ENCODE measurements around the gene REM1. TPM values are rescaled to one million over a fixed set of nuclear protein-coding genes. Genes with fewer than 3 reads are reported as not detected.
"Not testable (repeated sequence)": the region's sequence is repeated elsewhere in the genome, so short reads cannot be mapped to it uniquely, and the experiment has no call there.

The REM1 gene
- total RNA-seq, 1 donor from 2014 or later = not detected

DNA sequence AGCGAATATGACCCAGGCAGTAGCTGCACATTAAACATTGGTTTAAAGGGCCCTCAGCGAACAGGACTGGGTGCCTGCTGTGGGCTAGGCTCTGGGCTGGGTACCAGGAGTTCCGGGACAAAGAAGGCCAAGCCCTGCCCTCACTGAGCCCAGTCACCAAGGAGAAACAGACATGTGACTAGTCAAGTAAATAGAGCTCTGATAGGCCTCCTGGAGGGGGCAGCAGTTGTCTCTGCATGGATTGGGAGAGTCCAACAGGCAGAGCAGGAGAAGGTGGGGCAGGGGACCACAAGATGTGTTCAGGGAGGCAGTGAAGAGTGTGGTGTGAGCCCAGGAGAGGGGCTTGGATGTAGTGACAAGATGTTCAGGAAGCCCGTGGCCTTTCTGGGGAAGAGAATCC, 42.3 kb downstream of the REM1 start:
- Mint-ChIP-seq H3K4me1 (ENCODE audit: low read depth) (peaks cover 31% of the 10 kb centered on the region), H3K9me3 (ENCODE audit: low read depth) (no peaks in the 10 kb centered on the region), H3K27ac (ENCODE audit: unreplicated experiment) (no peak overlapping the region), H3K27me3 (ENCODE audit: low read depth) (no peaks in the 10 kb centered on the region), H3K4me3 (ENCODE audit: unreplicated experiment) (no peak overlapping the region), H3K36me3 (ENCODE audit: low read depth) (peaks cover 8% of the 10 kb centered on the region)
- DNase-seq (ENCODE audit: low spot score) = no peak
- TF ChIP-seq, protein P1, sequence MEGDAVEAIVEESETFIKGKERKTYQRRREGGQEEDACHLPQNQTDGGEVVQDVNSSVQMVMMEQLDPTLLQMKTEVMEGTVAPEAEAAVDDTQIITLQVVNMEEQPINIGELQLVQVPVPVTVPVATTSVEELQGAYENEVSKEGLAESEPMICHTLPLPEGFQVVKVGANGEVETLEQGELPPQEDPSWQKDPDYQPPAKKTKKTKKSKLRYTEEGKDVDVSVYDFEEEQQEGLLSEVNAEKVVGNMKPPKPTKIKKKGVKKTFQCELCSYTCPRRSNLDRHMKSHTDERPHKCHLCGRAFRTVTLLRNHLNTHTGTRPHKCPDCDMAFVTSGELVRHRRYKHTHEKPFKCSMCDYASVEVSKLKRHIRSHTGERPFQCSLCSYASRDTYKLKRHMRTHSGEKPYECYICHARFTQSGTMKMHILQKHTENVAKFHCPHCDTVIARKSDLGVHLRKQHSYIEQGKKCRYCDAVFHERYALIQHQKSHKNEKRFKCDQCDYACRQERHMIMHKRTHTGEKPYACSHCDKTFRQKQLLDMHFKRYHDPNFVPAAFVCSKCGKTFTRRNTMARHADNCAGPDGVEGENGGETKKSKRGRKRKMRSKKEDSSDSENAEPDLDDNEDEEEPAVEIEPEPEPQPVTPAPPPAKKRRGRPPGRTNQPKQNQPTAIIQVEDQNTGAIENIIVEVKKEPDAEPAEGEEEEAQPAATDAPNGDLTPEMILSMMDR (IDR thresholded peaks at IDR 0.05) = peak; percentile 65

- H3K4me3 Mint-ChIP-seq (ENCODE audit: unreplicated experiment) = not testable (repeated sequence)
- peak overlapping the region; percentile 85 for H3K27ac Mint-ChIP-seq (ENCODE audit: unreplicated experiment)
These were observed 46.2 kb downstream of the REM1 start for GRCh38 chr20:31521267-31521666.

DNA sequence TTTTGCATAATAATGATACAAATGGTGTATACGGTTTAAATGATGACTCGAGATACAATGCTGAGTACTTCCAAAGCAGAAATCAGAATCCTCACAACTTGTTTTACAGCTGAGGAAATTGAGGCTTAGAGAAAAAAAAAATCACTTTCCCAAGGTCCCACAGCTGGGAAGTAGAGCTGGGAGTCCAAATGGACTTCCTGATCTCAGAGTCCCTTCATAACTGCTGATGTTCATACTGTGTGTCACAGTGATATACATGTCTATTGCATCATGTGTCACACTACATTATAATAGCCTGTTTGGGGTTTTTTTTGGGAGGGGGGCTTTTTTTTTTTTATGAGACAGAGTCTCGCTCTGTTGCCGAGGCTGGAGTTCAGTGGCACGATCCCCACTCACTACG, 47.6 kb downstream of the REM1 start:
- Mint-ChIP-seq H3K27ac (ENCODE audit: unreplicated experiment) (peak overlapping the region; percentile 51), H3K9me3 (ENCODE audit: low read depth) (no peaks in the 10 kb centered on the region), H3K4me3 (ENCODE audit: unreplicated experiment) (no peak overlapping the region), H3K27me3 (ENCODE audit: low read depth) (no peaks in the 10 kb centered on the region), H3K36me3 (ENCODE audit: low read depth) (peaks cover 21% of the 10 kb centered on the region), H3K4me1 (ENCODE audit: low read depth) (peaks cover 39% of the 10 kb centered on the region)
- TF ChIP-seq, protein P1 (IDR thresholded peaks at IDR 0.05) = no peak
- DNase-seq (ENCODE audit: low spot score) = no peak

More at GRCh38 chr20:31521267-31521666, 46.2 kb downstream of the REM1 start:
- peaks cover 13% of the 10 kb centered on the region for H3K36me3 Mint-ChIP-seq (ENCODE audit: low read depth)
- H3K4me1 Mint-ChIP-seq (ENCODE audit: low read depth) = peaks cover 39% of the 10 kb centered on the region
- DNase-seq (ENCODE audit: low spot score); H3K9me3 Mint-ChIP-seq (ENCODE audit: low read depth); H3K27me3 Mint-ChIP-seq (ENCODE audit: low read depth): not testable (repeated sequence)

- Mint-ChIP-seq H3K36me3 (ENCODE audit: low read depth) (peaks cover 24% of the 10 kb centered on the region), H3K9me3 (ENCODE audit: low read depth) (no peaks in the 10 kb centered on the region), H3K4me1 (ENCODE audit: low read depth) (peaks cover 39% of the 10 kb centered on the region), H3K27me3 (ENCODE audit: low read depth) (no peaks in the 10 kb centered on the region), H3K27ac (ENCODE audit: unreplicated experiment) (peak overlapping the region; percentile 51), H3K4me3 (ENCODE audit: unreplicated experiment) (no peak overlapping the region)
- TF ChIP-seq, protein P1 (IDR thresholded peaks at IDR 0.05) = no peak
- no peak for DNase-seq (ENCODE audit: low spot score)
These were observed 48.5 kb downstream of the REM1 start for GRCh38 chr20:31523361-31524283.

DNA sequence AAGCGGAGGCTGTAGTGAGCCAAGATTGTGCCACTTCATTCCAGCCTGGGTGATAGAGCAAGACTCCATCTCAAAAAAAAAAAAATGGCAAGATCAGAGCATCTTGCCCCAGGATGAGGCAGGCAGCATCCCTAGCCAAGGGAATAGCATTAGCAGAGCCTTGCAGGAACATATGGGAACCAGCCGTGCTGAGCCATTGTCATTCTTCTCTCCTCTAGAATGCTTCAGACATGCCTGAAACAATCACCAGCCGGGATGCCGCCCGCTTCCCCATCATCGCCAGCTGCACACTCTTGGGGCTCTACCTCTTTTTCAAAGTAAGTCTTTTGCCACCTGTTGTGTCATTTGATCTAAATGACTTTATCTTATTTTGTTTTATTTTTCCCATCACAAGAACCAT, 52.2 kb downstream of the REM1 start:
- DNase-seq (ENCODE audit: low spot score) = no peak
- H3K9me3 Mint-ChIP-seq (ENCODE audit: low read depth) = no peaks in the 10 kb centered on the region
- H3K27ac Mint-ChIP-seq (ENCODE audit: unreplicated experiment) = no peak overlapping the region
- no peaks in the 10 kb centered on the region for H3K27me3 Mint-ChIP-seq (ENCODE audit: low read depth)
- TF ChIP-seq, protein P1 (IDR thresholded peaks at IDR 0.05) = no peak
- no peak overlapping the region for H3K4me3 Mint-ChIP-seq (ENCODE audit: unreplicated experiment)
- H3K36me3 Mint-ChIP-seq (ENCODE audit: low read depth) = peaks cover 37% of the 10 kb centered on the region
- peaks cover 12% of the 10 kb centered on the region for H3K4me1 Mint-ChIP-seq (ENCODE audit: low read depth)

Other genes with a start within 250 kb of the REM1 start
- gene DEFB115, start 217.6 kb upstream of the REM1 start, total RNA-seq = not detected in 3 replicates
- not detected in 3 replicates for gene DEFB116, start 166.7 kb upstream of the REM1 start, total RNA-seq
- gene DEFB118, start 106.7 kb upstream of the REM1 start, total RNA-seq = not detected in 3 replicates
- gene DEFB119, start 84.7 kb upstream of the REM1 start, total RNA-seq = not detected in 3 replicates
- not detected in 3 replicates for gene DEFB121, start 69.1 kb upstream of the REM1 start, total RNA-seq
- gene DEFB123, start 34.7 kb upstream of the REM1 start, total RNA-seq = not detected in 3 replicates
- gene DEFB124, start 161 bp upstream of the REM1 start, total RNA-seq = not detected in 3 replicates
- 228 to 277 TPM (median 269 TPM) in 3 replicates for gene HM13, start 39.2 kb downstream of the REM1 start, total RNA-seq
- 7.7 to 73.7 TPM (median 9.0 TPM) in 3 replicates for gene ID1, start 130.0 kb downstream of the REM1 start, total RNA-seq
- gene COX4I2, start 162.6 kb downstream of the REM1 start, total RNA-seq = not detected in 3 replicates
- gene BCL2L1, start 247.6 kb downstream of the REM1 start, total RNA-seq = 55.9 to 96.1 TPM (median 90.7 TPM) in 3 replicates

All from chondrocyte (in vitro differentiated cells).